ENCODE results near the gene LCN12. TPM values are rescaled to one million over a fixed set of nuclear protein-coding genes. Genes with fewer than 3 reads are reported as not detected.

LCN12 gene
- polyA plus RNA-seq, 3 donors, result 13.1 to 18.8 (median 15.9) TPM

DNA sequence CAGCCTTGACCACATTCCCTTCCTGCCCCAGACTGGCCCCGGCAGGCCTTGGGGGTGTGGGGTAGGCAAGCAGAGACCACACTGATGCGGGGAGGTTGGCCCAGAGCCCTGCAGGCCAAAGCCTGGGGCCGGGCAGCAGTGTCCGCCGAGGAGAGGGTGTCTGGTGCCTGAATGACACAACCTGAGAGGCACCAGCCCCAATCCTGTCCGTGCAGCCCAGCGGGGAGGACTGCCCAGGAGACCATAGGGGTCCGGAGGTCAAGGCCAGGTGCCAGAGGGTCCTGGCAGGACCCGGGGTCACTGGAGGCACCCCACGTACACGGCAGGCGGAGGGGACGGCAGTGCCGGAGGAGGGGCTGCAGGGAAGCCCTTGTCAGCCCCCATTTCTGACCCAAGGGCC is 19.7 kb downstream of the LCN12 start:
- no peak for DNase-seq (ENCODE audit: low read depth in 3 of 3, low spot score in 2 of 3)

DNA sequence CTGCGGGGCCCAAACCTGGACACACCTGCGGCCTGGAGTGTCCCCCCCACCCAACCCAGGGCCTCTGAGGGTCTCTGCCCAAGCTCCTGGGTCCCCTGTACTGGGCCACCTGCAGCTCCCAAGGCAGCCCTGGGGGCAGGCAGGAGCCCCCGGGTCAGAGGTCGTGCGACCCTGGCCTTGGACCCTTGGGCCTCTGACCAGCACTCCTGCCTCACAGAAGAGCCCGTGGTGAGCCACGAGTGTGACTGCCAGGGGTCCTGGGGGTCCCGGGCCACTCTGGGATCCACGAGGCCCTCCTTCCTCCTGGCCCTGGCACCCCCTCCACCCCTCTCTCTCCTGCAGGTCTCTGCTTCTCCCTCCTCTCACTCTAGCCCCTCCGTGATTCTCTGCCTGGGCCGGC is 20.3 kb downstream of the LCN12 start:
- no peak for DNase-seq (ENCODE audit: low read depth in 3 of 3, low spot score in 2 of 3)

DNA sequence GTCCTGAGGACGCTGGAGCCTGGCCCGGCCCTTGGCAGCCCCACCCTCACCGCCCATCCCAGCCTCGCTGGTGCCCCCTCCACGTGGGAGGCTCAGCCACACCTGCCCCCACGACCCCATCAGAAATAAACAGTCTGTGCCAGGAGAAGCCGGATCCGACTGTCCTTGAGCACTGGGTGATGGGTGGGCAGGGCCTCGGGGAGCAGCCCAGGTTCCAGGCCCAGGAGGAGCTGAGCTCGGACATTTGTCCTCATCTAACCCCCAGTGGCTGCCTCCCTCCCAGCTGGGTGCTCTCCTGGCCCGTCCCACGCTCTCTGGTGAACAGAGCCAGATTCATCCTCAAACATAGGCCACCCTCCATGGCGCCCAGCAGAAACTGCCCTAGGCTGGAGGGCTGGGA is 20.7 kb downstream of the LCN12 start:
- DNase-seq (ENCODE audit: low read depth in 3 of 3, low spot score in 2 of 3), result no peak

DNA sequence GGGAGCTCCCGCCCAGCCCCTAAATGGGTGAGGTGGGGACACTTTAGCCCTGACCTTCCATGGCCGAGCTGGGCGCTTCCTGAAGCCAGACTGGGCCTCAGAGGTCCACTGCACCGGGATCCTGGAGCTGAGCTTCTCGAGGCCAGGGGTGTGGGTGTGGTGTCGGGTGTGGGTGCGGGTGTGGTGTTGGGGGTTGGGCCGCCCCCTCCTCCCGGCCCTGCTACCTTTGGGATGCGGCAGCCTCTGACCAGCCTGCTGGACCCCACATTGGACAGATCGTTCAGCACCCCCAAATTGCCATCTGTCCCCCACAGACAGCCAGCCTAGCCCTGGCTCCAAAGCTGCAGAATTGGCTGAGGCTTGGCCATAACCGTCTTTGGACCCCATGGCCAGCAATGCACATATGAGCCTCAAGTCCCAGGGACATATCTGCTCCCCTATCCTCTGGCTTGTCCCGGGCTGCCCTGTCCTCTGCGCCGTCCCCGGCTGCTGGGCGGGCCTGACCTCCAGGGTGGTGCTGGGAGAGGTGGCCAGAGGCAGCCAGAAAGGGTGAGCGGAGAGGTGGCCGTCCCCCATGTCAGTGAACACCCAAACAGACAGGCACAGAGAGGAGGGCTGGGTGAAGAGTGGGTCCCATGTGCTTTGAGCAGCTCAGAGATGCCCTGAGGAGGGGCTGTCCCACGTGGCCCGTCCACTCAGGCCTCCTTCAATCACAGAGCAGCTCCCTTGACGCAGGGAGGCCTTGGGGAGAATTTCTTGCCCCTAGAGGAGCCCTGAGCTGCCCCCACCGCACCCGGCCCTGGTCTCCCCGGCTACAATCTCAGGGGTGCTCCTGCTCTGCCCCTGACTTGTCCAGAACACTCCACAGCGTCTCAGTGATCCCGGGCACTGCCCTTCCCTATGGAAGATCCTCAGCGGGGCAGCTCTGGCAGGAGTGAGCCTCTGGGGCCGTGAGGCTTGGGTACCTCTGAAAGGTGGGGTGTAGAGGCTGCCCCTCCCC is 21.8 kb downstream of the LCN12 start:
- no peak for DNase-seq (ENCODE audit: low read depth in 3 of 3, low spot score in 2 of 3)

DNA sequence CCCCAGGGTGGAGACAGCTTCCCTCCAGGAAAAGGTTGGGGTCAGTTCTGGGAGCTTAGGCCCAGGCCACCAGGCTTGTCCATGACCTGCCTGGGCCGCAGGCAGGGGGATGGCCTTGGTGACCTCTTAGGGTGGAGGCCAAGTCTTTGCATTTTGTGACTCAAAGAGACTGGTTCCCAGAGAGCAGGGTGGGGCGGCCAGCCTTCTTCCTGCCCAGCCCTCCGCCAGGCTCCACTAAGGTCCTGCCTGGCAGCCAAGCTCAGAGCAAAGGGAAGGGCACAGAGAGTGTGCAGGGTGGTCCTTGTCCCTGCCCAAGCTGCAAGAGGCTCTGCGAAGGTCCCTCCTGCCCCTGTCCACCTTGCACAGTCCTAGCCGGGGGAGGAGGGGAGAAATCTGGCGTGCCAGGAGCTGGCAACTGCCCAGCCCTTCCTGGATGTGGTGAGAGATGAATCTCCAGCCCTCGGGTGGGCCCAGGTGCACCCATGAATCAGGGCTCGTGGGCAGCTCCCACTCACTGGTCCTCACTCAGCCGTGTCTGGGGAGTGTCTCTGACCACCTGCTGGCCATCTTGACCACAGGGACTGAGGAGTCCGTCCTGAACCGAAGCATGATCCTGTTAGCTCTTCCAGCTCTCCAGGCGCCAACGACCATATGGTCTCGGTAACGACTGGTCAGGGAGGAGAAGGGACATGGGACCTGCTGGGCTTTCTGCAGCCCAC is 22.9 kb downstream of the LCN12 start:
- no peak for DNase-seq (ENCODE audit: low read depth in 3 of 3, low spot score in 2 of 3)

DNA sequence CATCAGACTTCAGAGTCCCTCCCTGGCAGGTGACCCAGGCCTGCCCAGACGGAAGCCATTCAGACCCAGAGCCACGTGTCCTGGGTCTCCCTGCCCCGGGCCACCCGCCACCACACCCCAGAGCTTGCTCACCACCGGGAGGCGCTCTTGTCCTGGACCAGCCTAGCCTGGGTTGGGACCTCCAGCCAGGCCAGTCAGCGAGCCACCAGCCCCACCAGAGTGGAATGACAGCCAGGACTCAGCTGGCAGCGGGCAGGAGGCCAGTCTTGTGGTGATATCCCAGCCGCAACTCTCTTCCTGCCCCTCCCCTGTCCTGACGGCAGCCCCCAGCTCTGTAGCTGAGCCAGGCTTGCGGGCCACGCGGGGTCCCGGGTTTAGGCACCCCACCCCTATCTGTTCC is 23.6 kb downstream of the LCN12 start:
- DNase-seq (ENCODE audit: low read depth in 3 of 3, low spot score in 2 of 3), result no peak

DNA sequence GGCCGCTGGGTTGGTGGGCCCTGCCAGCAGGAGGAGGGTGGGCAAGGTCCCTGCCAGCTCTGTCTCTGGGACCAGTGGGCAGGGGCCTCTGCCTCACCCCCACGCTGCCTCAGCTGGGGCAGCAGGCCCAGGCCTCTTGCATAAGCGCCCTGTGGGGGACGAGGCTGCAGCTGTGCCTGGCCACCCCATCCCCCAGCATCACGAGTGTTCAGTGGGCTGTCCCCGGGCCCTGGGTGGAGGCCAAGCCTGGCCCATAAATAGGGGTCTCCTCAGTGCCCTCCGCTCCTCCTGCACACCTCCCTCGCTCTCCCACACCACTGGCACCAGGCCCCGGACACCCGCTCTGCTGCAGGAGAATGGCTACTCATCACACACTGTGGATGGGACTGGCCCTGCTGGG is 25.1 kb downstream of the LCN12 start, which contains the start of gene PTGDS:
Gene PTGDS (plus strand): TSS at position 282 of the 400 bp plus-strand sequence. CDS start 75 bp downstream, at position 357.
- no peak for DNase-seq (ENCODE audit: low read depth in 3 of 3, low spot score in 2 of 3)

DNA sequence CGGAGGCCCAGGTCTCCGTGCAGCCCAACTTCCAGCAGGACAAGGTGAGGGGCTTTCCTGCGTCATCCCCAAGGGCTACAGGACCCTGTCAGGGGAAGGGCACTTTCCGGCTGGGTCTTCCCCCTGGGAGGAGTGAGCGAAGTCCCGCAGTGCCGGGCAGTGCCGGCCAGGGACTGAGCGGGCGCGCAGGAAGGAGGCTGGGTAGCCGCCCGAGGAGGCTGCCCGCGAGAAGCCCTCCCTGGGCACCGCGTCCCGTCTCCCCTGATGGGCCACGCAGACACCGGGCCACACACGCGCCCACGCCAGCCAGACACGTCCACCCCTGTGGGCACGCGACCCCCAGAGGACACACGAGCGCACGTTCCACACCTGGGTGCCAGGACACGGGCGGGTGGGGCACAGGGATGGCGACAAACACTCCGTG is 25.6 kb downstream of the LCN12 start:
- no peak for DNase-seq (ENCODE audit: low read depth in 3 of 3, low spot score in 2 of 3)

DNA sequence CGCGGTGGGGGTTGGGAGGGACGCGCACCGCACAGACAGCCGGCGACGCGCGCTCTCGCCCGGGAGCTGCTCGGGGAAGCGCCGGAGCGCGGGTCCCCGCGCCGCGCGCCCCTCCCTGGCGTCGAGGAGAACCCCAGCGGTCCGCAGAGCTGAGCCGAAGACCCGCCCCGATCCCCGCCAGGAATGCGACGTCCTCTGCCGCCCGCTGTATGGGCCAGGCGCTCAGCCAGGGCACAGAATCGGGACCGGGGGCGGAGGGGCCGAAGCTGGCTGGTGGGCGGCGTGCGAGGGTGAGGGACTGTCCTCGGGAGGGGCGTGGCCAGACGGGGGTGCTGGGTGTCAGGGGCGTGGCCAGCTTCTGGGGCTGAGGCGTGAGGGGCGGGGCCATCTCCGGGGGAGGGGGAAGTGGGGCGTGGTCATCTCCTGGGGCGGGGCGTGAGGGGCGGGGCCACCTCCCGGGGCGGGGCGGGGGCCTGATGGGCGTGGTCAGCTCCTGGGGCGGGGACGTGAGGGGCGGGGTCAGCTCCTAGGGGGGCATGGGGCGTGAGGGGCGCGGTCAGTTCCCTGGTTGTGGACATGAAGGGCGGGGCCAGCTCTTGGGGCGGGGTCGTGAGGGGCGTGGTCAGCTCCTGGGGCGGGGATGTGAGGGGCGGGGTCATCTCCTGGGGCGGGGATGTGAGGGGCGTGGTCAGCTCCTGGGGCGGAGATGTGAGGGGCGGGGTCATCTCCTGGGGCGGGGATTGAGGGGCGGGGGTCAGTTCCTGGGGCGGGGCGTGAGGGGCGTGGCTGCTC is 26.2 kb downstream of the LCN12 start:
- no peak for DNase-seq (ENCODE audit: low read depth in 3 of 3, low spot score in 2 of 3)

DNA sequence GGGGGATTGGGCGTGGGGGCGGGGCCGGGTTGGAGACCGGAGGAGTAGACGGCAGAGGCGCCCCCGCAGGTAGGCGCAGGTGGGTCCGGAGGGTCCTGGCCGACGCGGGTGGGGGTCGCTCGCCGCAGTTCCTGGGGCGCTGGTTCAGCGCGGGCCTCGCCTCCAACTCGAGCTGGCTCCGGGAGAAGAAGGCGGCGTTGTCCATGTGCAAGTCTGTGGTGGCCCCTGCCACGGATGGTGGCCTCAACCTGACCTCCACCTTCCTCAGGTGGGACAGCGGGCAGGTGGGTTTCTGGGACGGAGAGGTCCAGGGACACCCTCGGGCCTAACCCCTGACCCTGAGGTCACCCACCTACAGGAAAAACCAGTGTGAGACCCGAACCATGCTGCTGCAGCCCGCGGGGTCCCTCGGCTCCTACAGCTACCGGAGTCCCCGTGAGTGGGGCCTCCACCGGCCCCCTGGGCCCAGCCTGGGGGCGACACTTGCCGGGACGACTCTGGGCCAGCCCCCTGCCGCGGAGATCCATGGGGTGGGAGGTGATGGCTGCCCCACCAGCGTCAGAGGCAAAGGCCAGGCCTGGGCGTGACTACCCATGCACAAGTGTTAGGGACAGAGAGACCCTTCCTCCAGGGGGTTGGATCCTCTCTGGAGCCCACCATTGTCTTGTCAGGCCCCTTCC is 26.9 kb downstream of the LCN12 start:
- no peak for DNase-seq (ENCODE audit: low read depth in 3 of 3, low spot score in 2 of 3)

DNA sequence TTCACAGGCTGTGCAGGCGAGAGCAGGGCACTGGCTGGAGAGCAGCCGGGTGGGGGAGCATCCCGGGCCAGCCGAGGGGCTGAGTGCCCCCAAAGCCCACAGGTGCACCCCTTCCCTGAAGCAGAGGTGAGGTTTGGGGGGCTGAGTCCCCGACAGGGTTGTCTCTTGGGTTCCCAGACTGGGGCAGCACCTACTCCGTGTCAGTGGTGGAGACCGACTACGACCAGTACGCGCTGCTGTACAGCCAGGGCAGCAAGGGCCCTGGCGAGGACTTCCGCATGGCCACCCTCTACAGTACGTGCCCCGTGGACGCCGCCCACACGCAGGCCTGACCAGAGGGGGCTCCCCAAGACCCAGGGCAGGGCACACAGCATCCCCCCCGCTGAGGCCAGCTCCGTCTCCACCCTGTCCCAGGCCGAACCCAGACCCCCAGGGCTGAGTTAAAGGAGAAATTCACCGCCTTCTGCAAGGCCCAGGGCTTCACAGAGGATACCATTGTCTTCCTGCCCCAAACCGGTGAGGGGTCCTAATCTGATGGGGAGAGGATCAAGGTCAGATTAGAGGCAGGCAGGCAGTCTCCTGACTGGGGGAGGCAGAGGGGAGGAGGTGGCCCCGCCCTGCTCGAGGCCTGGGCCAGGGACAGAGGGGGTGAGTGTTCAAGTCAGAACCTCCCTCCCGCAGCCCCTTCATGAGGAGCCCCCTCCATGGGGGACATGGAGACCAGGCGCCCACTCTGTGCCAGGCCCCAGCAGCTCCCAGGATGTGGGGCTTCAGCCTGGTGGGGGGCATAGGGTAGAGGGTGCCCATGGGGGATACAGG is 27.9 kb downstream of the LCN12 start:
- DNase-seq (ENCODE audit: low read depth in 3 of 3, low spot score in 2 of 3), result no peak

DNA sequence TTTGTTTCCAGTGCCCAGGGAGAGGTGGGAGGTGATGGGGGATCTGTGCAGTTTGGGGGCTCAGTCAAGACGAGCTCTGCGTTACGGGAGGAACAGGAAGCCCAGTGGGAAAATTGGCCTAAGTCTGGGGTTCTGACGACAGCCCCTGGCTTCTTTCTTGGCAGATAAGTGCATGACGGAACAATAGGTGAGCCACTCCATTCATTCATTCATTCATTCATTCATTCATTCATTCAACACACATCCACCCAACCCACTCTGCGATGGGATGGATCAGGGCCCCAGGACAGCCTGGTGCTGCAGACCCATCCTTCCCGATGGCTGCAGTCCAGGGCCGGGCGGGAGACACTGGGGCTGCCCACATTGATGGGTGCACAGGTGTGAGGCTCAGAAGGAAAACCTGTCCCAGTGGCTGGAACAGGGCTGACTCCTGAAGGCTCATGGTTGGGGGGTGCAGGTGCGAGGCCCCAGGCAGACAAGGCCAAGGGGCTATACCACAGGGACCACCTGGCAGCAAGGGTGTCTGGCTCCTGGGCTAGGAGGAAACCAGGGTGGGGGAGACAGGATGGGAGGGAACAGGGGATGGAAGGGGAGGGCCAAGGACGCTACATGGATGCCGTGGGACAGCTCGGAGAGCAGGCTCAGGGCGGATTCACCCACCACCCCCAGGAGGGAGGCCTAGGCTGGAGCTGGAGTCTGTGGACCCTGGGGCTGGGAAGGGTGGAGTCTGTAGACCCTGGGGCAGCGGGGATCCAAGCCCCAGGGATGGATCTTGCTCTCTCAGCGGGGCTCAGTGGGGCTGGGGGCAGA is 28.8 kb downstream of the LCN12 start:
- no peak for DNase-seq (ENCODE audit: low read depth in 3 of 3, low spot score in 2 of 3)

DNA sequence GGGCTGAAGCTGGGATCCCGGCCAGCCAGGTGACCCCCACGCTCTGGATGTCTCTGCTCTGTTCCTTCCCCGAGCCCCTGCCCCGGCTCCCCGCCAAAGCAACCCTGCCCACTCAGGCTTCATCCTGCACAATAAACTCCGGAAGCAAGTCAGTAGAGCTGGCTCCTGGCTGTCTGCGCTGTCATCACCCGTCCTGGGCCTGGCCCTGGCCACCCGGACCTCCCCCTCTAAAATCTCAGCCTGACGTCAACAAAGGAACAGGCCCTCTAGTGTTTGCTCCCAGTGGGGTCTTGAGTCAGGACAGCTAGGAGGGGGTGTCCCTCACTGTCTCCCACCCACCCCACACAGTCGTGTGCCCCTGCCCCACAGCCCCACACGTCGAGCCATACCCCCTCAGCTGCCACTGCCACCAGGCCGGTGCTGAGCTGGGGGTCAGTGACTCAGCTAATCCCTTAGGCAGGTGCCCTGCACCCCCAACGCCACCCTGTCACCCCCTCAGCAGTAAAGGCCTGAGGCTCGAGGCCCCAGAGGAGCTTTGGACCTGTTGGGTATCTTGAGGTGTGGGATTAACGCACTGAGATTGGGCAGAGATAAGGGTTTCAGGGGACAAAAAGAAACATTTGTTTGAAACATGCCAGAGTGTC is 29.6 kb downstream of the LCN12 start:
- no peak for DNase-seq (ENCODE audit: low read depth in 3 of 3, low spot score in 2 of 3)

DNA sequence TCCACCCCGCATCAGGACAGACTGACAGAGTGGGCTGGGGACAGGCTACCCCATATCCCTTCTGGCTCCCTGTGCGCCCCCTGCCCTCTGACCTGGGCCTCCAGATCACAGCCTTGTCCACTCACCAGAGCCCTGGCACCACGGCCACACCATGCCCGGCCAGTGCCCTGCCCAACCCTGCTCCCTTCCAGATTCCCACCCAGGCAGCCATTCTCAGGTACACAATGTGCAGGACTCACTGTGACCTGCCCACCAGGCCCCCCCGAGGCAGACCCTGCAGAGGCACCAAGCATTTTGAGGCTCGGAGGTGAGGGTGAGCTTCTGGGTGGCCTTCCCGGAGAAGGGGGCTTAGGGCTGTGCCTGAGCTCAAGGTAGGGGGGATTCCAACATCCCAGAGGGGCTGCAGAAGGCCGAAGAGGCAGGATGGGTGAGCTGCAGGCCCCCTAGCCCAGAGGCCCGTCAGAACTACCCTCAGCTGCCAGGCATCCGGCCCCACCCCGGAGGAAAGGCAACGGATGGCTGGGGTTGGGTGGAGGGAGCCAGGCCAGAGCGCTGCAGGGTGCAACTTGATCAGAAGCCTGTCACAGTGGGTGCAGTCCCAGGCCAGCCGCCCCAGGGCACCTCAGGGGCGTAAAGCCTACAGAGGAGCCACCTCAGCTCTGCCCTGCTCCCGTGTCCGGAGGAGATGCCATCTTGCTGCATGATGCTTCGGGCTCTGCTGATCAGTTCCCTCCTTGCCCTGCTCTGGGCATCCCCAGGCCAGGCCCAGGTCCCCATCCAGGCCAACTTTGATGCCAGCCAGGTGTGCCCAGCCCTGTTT is 30.4 kb downstream of the LCN12 start, which contains the start of gene LCNL1:
Gene LCNL1 (plus strand): TSS at position 762 of the 820 bp plus-strand sequence. CDS start 594 bp downstream, outside the sequence.
- no peak for DNase-seq (ENCODE audit: low read depth in 3 of 3, low spot score in 2 of 3)

DNA sequence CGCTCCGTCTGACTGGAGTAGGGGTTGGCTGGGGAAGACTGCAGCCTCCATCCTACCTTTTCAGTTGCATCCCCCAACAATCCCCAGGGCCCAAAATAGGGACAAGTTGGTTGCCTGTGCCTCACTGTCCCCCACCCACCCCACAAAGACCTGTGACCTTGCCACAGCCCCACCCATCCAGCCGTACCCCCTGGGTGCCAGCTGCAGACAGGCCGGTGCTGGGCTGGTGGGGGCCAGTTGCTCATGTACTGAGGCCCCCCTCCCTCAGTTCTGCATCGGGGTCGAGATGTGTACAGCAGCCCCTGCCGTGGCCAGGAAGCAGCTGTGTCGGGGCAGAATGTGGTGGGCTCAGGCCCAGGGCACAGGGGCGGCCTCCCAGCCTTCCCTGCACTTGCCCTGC is 31.1 kb downstream of the LCN12 start:
- no peak for DNase-seq (ENCODE audit: low read depth in 3 of 3, low spot score in 2 of 3)

DNA sequence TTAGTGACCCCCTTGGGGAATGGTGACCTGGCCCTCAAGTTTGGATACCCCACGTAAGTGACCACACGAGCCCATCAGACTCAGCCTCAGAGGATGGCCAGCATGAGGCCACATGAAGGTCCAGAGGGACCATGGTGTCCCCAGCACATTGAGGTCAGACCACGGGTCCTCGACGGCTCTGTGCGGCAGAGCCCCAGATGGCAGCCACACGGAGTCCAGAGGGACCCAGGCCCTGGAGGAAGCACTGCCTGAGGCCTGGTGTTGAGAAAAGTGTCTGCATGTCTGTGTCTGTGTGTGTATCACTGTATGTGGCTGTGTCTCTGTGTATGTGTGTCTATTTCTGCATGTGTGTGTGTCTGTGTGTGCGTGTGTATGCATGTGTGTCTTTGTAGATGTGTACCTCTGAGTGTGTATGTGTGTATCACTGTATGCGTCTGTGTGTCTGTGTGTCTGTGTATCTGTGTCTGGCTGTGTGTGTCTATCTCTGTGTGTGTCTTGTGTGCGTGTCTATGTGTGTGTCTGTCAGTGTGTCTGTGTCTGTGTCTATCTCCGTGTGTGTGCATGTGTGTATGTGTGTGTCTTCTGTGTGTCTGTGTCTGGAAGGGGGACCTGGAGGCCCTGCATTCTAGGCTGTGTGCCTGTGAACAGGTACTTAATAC is 31.7 kb downstream of the LCN12 start:
- DNase-seq (ENCODE audit: low read depth in 3 of 3, low spot score in 2 of 3), result no peak

Measured in right renal cortex interstitium (tissue), 3 donors.